Stomach (tissue), 4 donors: ENCODE data around the gene CELA2A.

ENCODE experiments used
- EP300 ChIP-seq: sonication (generic); formaldehyde crosslinking; IDR thresholded peaks from one replicate; pipeline ENCODE4 v1.6.1; 2017; ENCODE audit warnings: antibody characterized with exemption
- TF ChIP-seq, protein P1 (sequence below), 7 experiments: fragments of 450-650 bp in 4 of 7; fragments of 200-600 bp in 3 of 7; sonication (generic) in 3 of 7; IDR thresholded peaks; one replicate each; pipeline ENCODE4 v1.5.1; 2016 to 2019; ENCODE audit warnings: antibody characterized with exemption in 7 of 7, control low read depth in 2 of 7, mild to moderate bottlenecking in 1 of 7

DNA sequence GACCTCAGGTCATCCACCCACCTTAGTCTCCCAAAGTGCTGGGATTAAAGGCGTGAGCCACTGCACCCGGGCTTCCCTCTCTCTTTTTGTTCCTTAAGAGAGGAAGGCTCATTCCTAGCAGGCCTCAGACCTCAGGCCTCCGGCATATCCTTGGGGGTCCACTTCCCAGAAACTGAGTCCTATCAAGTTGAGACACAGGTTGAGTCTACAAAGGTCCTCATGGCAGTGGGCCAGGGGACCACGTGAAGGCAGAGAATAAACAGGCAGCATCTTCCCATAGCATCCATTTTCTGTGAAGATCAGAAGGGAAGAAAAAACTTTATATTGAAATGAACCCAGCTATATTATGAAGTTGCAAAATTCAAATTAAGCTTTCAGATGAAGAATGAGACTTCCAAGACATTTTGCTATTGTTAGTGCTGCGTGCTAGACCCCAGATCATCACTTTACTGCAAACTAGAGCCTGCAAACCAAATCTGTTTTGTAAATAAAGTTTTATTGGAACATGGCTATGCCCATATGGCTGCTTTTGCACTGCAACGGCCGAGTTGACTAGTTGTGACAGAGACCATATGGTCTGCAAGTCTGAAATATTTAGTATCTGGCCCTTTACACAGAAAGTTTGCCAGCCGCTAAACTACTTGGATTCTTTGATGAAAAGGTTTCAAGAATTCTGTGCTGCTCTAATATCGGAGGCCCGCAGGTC, 3.5 kb upstream of the CELA2A start:
- TF ChIP-seq, protein P1, sequence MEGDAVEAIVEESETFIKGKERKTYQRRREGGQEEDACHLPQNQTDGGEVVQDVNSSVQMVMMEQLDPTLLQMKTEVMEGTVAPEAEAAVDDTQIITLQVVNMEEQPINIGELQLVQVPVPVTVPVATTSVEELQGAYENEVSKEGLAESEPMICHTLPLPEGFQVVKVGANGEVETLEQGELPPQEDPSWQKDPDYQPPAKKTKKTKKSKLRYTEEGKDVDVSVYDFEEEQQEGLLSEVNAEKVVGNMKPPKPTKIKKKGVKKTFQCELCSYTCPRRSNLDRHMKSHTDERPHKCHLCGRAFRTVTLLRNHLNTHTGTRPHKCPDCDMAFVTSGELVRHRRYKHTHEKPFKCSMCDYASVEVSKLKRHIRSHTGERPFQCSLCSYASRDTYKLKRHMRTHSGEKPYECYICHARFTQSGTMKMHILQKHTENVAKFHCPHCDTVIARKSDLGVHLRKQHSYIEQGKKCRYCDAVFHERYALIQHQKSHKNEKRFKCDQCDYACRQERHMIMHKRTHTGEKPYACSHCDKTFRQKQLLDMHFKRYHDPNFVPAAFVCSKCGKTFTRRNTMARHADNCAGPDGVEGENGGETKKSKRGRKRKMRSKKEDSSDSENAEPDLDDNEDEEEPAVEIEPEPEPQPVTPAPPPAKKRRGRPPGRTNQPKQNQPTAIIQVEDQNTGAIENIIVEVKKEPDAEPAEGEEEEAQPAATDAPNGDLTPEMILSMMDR (IDR thresholded peaks at IDR 0.05), result no peak
- TF ChIP-seq EP300, result no peak
